ENCODE data around the gene PTPN23.

The PTPN23 gene

DNA sequence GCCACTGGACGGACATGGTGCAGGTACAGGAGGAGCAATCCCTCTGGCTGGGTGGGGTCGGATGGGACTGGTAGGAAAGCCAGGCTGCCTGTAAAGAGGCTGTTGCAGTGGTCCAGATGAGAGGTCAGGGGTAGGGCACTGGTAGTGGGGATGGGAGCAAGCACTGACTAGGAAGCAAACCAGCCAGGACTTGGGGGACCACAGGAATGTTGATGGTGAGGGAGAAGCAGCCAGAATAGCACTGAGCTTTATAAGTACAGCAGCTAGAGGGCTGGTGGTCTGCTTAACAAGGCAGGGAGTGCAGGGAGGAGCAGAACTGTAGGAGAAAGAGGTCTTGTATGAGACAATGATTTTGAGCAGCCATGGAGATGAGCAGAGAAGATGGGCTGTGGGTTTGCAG is 38.7 kb upstream of the PTPN23 start:
- no peak overlapping the region for H3K4me3 ChIP-seq (ENCODE audit: control insufficient read depth, low read depth, low read length)
- no peak for TF ChIP-seq CTCF (conservative IDR thresholded peaks at IDR 0.05; ENCODE audit: control insufficient read depth, insufficient read depth, low read depth, low read length)
- no peak for DNase-seq (ENCODE audit: low read depth)

- DNase-seq (ENCODE audit: low read depth) = no peak
- H3K4me3 ChIP-seq (ENCODE audit: control insufficient read depth, low read depth, low read length) = no peak overlapping the region
- no peak for TF ChIP-seq CTCF (conservative IDR thresholded peaks at IDR 0.05; ENCODE audit: control insufficient read depth, insufficient read depth, low read depth, low read length)
These were observed 38.0 kb upstream of the PTPN23 start for GRCh38 chr3:47342812-47343211.

DNA sequence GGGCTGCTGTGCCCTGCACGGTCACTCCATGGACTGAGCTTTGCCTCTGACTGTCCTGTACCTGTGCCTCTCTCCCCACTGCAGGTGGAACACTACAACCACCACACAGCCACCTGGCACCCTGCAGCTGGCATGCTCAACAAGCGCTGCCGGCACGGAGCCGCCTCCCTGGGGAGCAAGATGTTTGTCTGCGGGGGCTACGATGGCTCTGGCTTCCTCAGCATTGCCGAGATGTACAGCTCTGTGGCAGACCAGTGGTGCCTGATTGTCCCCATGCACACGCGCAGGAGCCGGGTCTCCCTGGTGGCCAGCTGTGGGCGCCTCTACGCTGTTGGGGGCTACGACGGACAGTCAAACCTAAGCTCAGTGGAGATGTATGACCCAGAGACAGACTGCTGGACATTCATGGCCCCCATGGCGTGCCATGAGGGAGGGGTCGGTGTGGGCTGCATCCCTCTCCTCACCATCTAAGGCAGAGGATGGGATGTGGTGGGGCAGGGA is 37.3 kb upstream of the PTPN23 start:
- no peak for DNase-seq (ENCODE audit: low read depth)
- no peak for TF ChIP-seq CTCF (conservative IDR thresholded peaks at IDR 0.05; ENCODE audit: control insufficient read depth, insufficient read depth, low read depth, low read length)
- H3K4me3 ChIP-seq (ENCODE audit: control insufficient read depth, low read depth, low read length) = no peak overlapping the region

DNA sequence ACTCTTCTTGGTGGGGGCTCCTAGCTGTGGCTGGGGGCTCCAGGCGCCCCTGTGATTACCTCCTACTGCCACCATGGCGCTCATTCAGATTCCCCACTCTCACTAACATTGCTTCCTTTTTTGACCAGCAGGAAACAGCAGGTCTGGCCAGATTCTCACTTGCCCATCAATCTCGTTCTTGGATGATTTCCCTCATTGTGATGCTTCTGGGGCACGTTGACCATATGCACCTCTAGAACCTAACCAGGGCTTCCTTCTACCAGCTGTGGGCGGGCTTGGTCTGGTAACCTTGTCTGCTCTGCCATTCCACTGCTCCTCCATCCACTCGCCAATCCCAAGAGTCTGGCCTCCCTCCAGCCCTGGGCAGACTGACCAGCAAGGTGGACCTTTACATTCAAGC is 35.9 kb upstream of the PTPN23 start:
- no peak for TF ChIP-seq CTCF (conservative IDR thresholded peaks at IDR 0.05; ENCODE audit: control insufficient read depth, insufficient read depth, low read depth, low read length)
- DNase-seq (ENCODE audit: low read depth) = no peak
- no peak overlapping the region for H3K4me3 ChIP-seq (ENCODE audit: control insufficient read depth, low read depth, low read length)

DNA sequence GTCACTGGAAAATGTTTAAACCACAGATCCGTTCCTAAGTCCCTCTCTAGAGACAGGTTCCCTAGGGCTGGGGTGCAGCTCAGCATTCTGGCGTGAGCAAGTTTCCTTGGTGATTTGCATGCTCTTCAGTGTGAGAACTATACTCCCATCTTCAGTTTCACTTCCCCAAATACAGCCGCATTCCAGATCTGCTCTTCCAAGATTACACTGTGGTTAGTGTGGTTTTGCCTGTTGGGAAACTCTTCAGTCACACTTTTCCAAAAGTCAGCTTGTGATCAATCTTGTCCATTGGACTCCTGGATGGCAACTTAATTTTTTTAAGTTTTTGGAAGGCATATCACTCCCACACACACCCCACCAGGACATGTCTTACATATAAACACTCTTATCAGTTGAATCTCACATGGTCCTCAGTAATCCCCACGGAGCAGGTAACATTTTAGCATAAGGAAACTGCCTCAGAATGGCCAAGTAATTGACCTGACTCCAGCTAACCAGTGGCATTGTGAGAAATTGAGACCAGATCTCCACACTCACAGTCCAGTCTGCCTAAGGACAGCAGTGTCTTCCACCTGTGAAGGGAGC is 33.5 kb upstream of the PTPN23 start:
- peak; percentile 65 for DNase-seq (ENCODE audit: low read depth)
- no peak for TF ChIP-seq CTCF (conservative IDR thresholded peaks at IDR 0.05; ENCODE audit: control insufficient read depth, insufficient read depth, low read depth, low read length)
- H3K4me3 ChIP-seq (ENCODE audit: control insufficient read depth, low read depth, low read length) = no peak overlapping the region

DNA sequence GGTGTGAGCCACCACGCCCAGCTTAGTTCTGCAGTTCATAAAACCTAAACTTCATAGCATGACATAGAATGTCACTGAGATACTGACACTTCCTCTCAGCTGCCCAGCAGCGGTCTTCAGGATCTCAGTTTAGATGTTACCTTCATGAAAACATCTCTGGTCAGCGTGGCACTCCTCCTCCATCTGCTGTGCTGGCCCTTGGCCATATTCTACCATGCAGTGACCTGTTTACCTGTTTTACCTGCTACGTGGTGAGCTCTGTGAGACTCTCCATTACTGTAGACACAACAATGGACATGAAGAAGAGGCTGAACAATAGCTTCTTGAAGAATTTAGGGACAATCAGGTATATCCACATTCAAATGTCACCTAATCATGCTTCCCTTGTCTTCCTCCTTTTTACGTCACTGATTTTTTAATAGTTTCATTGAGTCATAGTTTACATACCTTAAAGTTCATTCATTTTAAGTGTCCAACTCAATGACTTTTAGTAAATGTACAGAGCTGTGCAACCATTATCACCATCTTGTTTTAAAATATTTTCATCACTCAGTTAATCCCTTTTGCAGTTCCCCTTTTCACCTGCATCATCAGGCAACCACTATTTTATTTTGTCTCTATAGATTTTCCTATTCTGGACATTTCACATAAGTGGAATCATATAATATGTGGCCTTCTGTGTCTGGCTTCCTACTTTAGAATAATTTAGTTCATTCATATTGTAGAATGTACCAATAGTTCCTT is 32.2 kb upstream of the PTPN23 start:
- no peak overlapping the region for H3K4me3 ChIP-seq (ENCODE audit: control insufficient read depth, low read depth, low read length)
- no peak for TF ChIP-seq CTCF (conservative IDR thresholded peaks at IDR 0.05; ENCODE audit: control insufficient read depth, insufficient read depth, low read depth, low read length)

More for the DNA sequence above, 32.2 kb upstream of the PTPN23 start:
- DNase-seq (ENCODE audit: low read depth) = no peak

Measured in fibroblast of mammary gland (primary cell).